GM12872 (cell line): ENCODE data around the gene ANKLE2.

Experiments used
- TF ChIP-seq, protein P1 (sequence below): IDR thresholded peaks from 3 replicates; pipeline ENCODE4 v1.5.1; 2011; ENCODE audit warnings: low read depth, mild to moderate bottlenecking, low read length, moderate library complexity; ENCODE audit not compliant: insufficient read depth

The ANKLE2 gene

DNA sequence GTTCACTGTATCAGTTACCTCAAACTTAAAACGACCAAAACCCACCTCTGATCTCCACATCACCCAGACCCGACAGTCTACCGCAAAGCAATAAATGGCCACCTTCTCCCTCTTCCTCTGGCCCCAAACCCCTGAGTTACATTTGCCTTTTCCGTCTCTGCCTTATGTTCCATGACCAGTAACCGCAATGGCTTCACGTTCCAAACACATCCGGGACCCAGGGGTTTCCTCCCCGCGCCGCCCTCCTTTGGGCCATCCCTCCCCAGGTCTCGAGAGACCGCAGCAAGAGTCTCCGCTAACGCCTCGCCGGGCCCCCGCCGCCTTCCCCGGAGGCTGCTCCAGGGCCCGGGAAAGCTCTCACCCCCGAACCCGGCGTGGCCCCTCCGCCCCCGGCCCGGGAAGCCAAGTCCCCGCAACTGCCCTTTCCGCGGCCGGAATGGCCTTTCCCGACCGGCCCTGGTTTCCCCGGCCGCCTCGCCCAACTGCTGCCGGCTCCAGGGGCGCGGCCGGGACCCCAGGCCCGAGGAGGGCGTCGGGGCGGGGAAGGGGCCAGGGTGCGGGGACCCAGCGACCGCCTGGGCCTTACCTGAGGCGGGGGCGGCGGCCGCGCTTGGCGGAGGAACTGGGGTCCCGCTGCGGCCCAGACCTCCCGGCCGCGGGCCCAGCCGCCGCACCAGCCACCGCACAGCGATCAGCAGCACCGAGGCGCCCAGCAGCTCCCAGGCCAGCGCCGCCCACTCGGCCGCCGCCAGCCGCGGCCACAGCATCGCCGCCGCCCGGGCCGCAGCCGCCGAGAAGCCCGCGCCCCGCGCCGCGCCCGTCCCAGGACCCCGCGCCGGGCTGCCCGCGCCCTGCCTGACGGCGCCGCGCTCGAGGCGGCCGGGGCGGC lies at the start of gene ANKLE2:
Gene ANKLE2 (minus strand): TSS at position 801 of the 889 bp plus-strand sequence. CDS start 34 bp downstream, at position 767.
- TF ChIP-seq, protein P1, sequence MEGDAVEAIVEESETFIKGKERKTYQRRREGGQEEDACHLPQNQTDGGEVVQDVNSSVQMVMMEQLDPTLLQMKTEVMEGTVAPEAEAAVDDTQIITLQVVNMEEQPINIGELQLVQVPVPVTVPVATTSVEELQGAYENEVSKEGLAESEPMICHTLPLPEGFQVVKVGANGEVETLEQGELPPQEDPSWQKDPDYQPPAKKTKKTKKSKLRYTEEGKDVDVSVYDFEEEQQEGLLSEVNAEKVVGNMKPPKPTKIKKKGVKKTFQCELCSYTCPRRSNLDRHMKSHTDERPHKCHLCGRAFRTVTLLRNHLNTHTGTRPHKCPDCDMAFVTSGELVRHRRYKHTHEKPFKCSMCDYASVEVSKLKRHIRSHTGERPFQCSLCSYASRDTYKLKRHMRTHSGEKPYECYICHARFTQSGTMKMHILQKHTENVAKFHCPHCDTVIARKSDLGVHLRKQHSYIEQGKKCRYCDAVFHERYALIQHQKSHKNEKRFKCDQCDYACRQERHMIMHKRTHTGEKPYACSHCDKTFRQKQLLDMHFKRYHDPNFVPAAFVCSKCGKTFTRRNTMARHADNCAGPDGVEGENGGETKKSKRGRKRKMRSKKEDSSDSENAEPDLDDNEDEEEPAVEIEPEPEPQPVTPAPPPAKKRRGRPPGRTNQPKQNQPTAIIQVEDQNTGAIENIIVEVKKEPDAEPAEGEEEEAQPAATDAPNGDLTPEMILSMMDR, result no peak

DNA sequence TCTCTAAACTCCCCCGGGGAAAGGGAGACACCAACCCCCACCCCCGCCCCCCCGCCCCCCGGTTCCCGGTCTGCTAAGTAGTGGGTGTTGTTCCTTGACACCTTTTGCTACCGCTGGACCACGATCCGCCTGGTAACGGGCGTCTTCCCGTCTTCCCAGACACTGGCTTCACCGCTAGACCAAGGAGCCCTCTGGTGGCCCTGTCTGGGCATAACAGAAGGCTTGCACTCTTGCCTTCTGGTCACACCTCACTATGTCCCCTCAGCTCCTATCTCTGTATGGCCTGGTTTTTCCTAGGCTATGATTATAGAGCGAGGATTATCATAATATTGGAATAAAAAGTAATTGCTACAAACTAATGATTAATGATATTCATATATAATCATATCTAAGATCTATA lies 47.8 kb upstream of the ANKLE2 start:
- TF ChIP-seq, protein P1, result peak; percentile 41; the same call in 2 of the 3 replicates

DNA sequence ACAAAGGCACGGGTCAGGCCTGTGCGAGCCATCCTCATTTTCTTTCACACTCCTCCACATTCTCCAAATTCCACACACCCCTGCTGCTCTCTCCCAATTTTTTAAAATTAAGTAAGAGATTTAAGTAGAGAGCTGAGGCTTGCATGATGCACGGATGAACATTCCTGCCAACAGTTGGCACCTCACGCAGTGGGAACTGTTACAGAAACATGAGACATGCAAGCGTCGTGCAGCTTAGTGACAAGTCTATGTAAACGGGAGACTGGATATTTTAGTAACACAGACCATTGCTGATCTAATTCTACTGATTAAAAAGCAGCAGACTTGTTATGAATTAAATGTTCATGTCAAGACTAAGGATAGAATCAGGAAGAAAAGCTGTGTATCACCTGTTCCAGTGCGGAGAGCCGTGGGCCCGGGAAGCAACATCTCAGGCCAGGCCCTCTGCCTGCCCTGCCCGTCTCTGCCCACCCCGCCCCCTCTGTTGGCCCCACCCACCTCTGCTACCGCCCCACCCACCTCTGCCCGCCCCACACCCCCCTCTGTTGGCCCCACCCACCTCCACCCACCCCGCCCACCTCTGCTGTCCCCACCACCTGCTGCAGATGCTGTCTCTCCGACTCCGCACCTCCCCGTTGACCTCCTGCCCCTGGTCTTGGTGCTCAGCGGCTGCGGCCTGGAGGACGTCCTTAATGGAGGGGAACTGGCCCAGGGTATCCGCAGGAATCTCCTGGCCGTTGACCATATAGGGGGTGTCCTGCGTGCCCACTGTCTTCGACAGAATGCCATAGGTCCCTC lies 45.9 kb upstream of the ANKLE2 start:
- TF ChIP-seq, protein P1, result no peak

DNA sequence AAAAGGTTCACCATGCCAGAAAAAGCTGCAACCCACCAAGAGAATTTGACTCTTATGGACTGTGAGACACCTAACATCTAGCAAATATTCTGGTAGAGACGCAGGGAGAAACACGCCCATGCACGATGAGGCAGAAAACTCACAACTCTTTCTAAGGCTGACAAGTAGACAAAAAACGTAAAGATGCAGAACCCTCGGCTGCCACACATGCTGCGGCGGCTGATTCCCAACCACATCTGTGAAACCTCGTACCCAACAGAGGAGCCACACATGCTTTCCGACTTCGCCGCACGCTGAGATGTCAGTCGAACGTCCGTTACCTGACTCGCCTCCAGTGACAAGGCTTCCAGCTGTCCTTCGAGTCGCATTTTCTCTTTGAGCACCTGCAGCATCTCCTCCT lies 45.2 kb upstream of the ANKLE2 start:
- TF ChIP-seq, protein P1, result no peak

GRCh38 chr12:132804426-132804861 lies 42.8 kb upstream of the ANKLE2 start:
- TF ChIP-seq, protein P1, result no peak

- TF ChIP-seq, protein P1, result no peak
Measured at GRCh38 chr12:132803888-132804287, 42.3 kb upstream of the ANKLE2 start.

- TF ChIP-seq, protein P1, result no peak
Measured at GRCh38 chr12:132803125-132803524, 41.5 kb upstream of the ANKLE2 start.
